IMR-90 (cell line): ENCODE results near the gene IFI44L. TPM values are rescaled to one million over a fixed set of nuclear protein-coding genes. Genes with fewer than 3 reads are reported as not detected.

Source experiments
- ATAC-seq: fragments of 200-7000 bp; cut with Tn5 transposase; 2 replicates; pipeline ENCODE4 v1.9.1; 2020; ENCODE audit warnings: low read depth, mild to moderate bottlenecking, moderate library complexity
- BruUV-seq: library from RNA; stranded (reverse); fragments of 400-500 nt; replicated peaks from 2 replicates; lab custom pipeline; 2021; lab: Mats Ljungman, UMichigan
- CTCF ChIA-PET: fragments of 300-600 bp; formaldehyde crosslinking; extraction: SDS; loops from one replicate; lab custom pipeline; 2021; ENCODE audit warnings: antibody characterized with exemption; lab: Yijun Ruan, JAX
- POLR2A ChIA-PET: fragments of 300-600 bp; sonication (Branson Sonifier 250); formaldehyde crosslinking; loops from one replicate; lab custom pipeline; 2022; ENCODE audit warnings: antibody characterized with exemption; ENCODE audit not compliant: unreplicated experiment; lab: Charles Lee
- DNase-seq: peaks from one replicate; pipeline ENCODE4 v3.0.0; 2013
- H2AFZ ChIP-seq: replicated peaks from 2 replicates; pipeline ENCODE3; 2013; ENCODE audit warnings: low read length, mild to moderate bottlenecking; ENCODE audit not compliant: poor library complexity
- H2AK5ac ChIP-seq: 2 replicates; pipeline ENCODE4 v1.6.1; 2013; ENCODE audit warnings: low read depth, low read length, inconsistent platforms
- H2AK9ac ChIP-seq: replicated peaks from 2 replicates; pipeline ENCODE3; 2013; ENCODE audit warnings: mild to moderate bottlenecking, low read depth, low read length, moderate library complexity; ENCODE audit not compliant: poor library complexity
- H2BK120ac ChIP-seq: 2 replicates; pipeline ENCODE4 v1.6.1; 2013; ENCODE audit warnings: low read depth, low read length, inconsistent platforms
- H2BK15ac ChIP-seq: 3 replicates; pipeline ENCODE4 v1.6.1; 2013; ENCODE audit warnings: low read depth, low read length, inconsistent platforms
- H2BK20ac ChIP-seq: 2 replicates; pipeline ENCODE4 v1.6.1; 2013; ENCODE audit warnings: low read depth, mild to moderate bottlenecking, inconsistent platforms, low read length, moderate library complexity
- H2BK5ac ChIP-seq: 2 replicates; pipeline ENCODE4 v1.6.1; 2013; ENCODE audit warnings: mild to moderate bottlenecking, low read depth, low read length, inconsistent platforms; ENCODE audit not compliant: poor library complexity, severe bottlenecking
- H3K14ac ChIP-seq: replicated peaks from 2 replicates; pipeline ENCODE4 v1.6.1; 2013; ENCODE audit warnings: low read depth, low read length, inconsistent platforms
- H3K18ac ChIP-seq: 2 replicates; pipeline ENCODE4 v1.6.1; 2013; ENCODE audit warnings: low read depth, low read length, control low read depth
- H3K23ac ChIP-seq: 2 replicates; pipeline ENCODE4 v1.6.1; 2013; ENCODE audit warnings: low read depth, low read length, inconsistent platforms
- H3K27ac ChIP-seq: 2 replicates; pipeline ENCODE4 v1.5.1; 2013; ENCODE audit warnings: mild to moderate bottlenecking, control low read depth, low read length; ENCODE audit not compliant: insufficient read depth
- H3K27me3 ChIP-seq: 2 replicates; pipeline ENCODE4 v1.6.1; 2013; ENCODE audit warnings: low read length; ENCODE audit not compliant: control insufficient read depth, insufficient read depth
- H3K36me3 ChIP-seq: 2 replicates; pipeline ENCODE4 v1.6.1; 2013; ENCODE audit warnings: low read length, mixed read lengths; ENCODE audit not compliant: control insufficient read depth, insufficient read depth
- H3K4ac ChIP-seq: 2 replicates; pipeline ENCODE4 v1.6.1; 2013; ENCODE audit warnings: low read depth, low read length, inconsistent platforms
- H3K4me1 ChIP-seq: 2 replicates; pipeline ENCODE4 v1.6.1; 2013; ENCODE audit warnings: low read length, mixed read lengths; ENCODE audit not compliant: control insufficient read depth, insufficient read depth
- H3K4me2 ChIP-seq: 2 replicates; pipeline ENCODE4 v1.6.1; 2013; ENCODE audit warnings: low read depth, mild to moderate bottlenecking, control low read depth, low read length, moderate library complexity
- H3K4me3 ChIP-seq: 2 replicates; pipeline ENCODE4 v1.5.1; 2013; ENCODE audit warnings: low read depth, mild to moderate bottlenecking, control low read depth, low read length, moderate library complexity; ENCODE audit not compliant: insufficient read depth
- H3K56ac ChIP-seq: 2 replicates; pipeline ENCODE4 v1.6.1; 2013; ENCODE audit warnings: low read length, inconsistent platforms; ENCODE audit not compliant: insufficient read depth; ENCODE audit errors: extremely low read depth
- H3K79me1 ChIP-seq, 2 experiments: 2 replicates each; pipeline ENCODE4 v1.6.1; 2013; ENCODE audit warnings: low read length in 2 of 2, inconsistent platforms in 1 of 2, low read depth in 1 of 2
- H3K9ac ChIP-seq: 2 replicates; pipeline ENCODE4 v1.6.1; 2013; ENCODE audit warnings: low read depth, low read length, control low read depth
- H3K9me1 ChIP-seq: 2 replicates; pipeline ENCODE4 v1.6.1; 2013; ENCODE audit warnings: low read length, inconsistent platforms; ENCODE audit not compliant: insufficient read depth
- H3K9me3 ChIP-seq: 2 replicates; pipeline ENCODE4 v1.6.1; 2013; ENCODE audit warnings: low read length; ENCODE audit not compliant: control insufficient read depth, insufficient read depth
- H4K20me1 ChIP-seq: 2 replicates; pipeline ENCODE4 v1.6.1; 2013; ENCODE audit warnings: low read length, inconsistent platforms; ENCODE audit not compliant: insufficient read depth
- H4K5ac ChIP-seq: 2 replicates; pipeline ENCODE4 v1.6.1; 2013; ENCODE audit warnings: mild to moderate bottlenecking, low read depth, low read length, control low read depth
- H4K8ac ChIP-seq, 2 experiments: 2 replicates each; pipeline ENCODE4 v1.6.1; 2013; ENCODE audit warnings: low read depth in 2 of 2, low read length in 2 of 2, control low read depth in 1 of 2, inconsistent platforms in 1 of 2
- H4K91ac ChIP-seq: 2 replicates; pipeline ENCODE4 v1.6.1; 2013; ENCODE audit warnings: low read depth, low read length, inconsistent platforms; ENCODE audit not compliant: insufficient read depth
- BHLHE40 ChIP-seq: fragments of 150-350 bp; IDR thresholded peaks from 2 replicates; pipeline ENCODE4 v1.6.1; 2016; ENCODE audit warnings: mild to moderate bottlenecking, low read depth, low read length
- CEBPB ChIP-seq: IDR thresholded peaks from 2 replicates; pipeline ENCODE4 v1.6.1; 2012; ENCODE audit warnings: low read depth, low read length, improper control_type of control experiment
- CHD1 ChIP-seq: IDR thresholded peaks from 2 replicates; pipeline ENCODE4 v1.6.1; 2012; ENCODE audit warnings: low read depth, low read length, improper control_type of control experiment
- CTCF ChIP-seq: conservative IDR thresholded peaks from 2 replicates; pipeline ENCODE4 v1.5.1; 2012; ENCODE audit warnings: mild to moderate bottlenecking, low read depth, low read length, improper control_type of control experiment
- ELK1 ChIP-seq: fragments of 150-350 bp; IDR thresholded peaks from 2 replicates; pipeline ENCODE4 v1.6.1; 2016; ENCODE audit warnings: low read depth, mild to moderate bottlenecking, low read length, moderate library complexity, borderline replicate concordance
- FOS ChIP-seq: fragments of 150-350 bp; IDR thresholded peaks from 2 replicates; pipeline ENCODE4 v1.6.1; 2016; ENCODE audit warnings: low read depth, low read length
- MAFK ChIP-seq: IDR thresholded peaks from 2 replicates; pipeline ENCODE4 v1.6.1; 2012; ENCODE audit warnings: low read depth, low read length, improper control_type of control experiment
- MAZ ChIP-seq: IDR thresholded peaks from 2 replicates; pipeline ENCODE4 v1.6.1; 2012; ENCODE audit warnings: low read depth, mild to moderate bottlenecking, low read length, improper control_type of control experiment, moderate library complexity, borderline replicate concordance
- MXI1 ChIP-seq: IDR thresholded peaks from 2 replicates; pipeline ENCODE4 v1.6.1; 2012; ENCODE audit warnings: low read depth, mild to moderate bottlenecking, low read length, moderate library complexity, borderline replicate concordance
- POLR2A ChIP-seq: IDR thresholded peaks from 2 replicates; pipeline ENCODE4 v1.6.1; 2012; ENCODE audit warnings: mild to moderate bottlenecking, low read depth, low read length
- RFX5 ChIP-seq: IDR thresholded peaks from 2 replicates; pipeline ENCODE4 v1.8.0; 2012; ENCODE audit warnings: low read depth, mild to moderate bottlenecking, low read length, moderate library complexity
- USF2 ChIP-seq: fragments of 150-350 bp; IDR thresholded peaks from 2 replicates; pipeline ENCODE4 v1.6.1; 2017; ENCODE audit warnings: mild to moderate bottlenecking, antibody characterized with exemption, low read length, low read depth
- WGBS, 2 experiments: methylation state at CpG; one replicate each; pipeline versions ENCODE4 v1.1.5 to v1.1.7; 2013; ENCODE audit warnings: missing lambda C conversion rate in 2 of 2; ENCODE audit not compliant: insufficient read length in 1 of 2; ENCODE audit errors: extremely low coverage in 2 of 2; 5-methylcytosine and 5-hydroxymethylcytosine counted together
- dilution Hi-C: fragments of 300-500 bp; cut with HindIII; formaldehyde crosslinking; loops from one replicate; pipeline ENCODE4 v1.14.3; 2018; ENCODE audit warnings: low sequenced_read_pairs; ENCODE audit not compliant: unreplicated experiment
- in situ Hi-C: fragments of 300-500 bp; cut with MboI; formaldehyde crosslinking; loops from 3 replicates; pipeline ENCODE4 v1.14.3; 2019; ENCODE audit warnings: low sequenced_read_pairs, inconsistent platforms, mixed read lengths
- intact Hi-C: fragments of 100-400 bp; cut with micrococcal nuclease; formaldehyde crosslinking; loops from 2 replicates; pipeline ENCODE4 v1.10.0; 2022
- polyA plus RNA-seq, 3 experiments: library from polyadenylated mRNA; depleted of rRNA; stranded (reverse); fragments of >200 nt; gene quantifications; 2 replicates each; pipeline ENCODE4 v1.2.3, GENCODE V29; 2012; ENCODE audit warnings: low replicate concordance in 1 of 3
- total RNA-seq: library from RNA; depleted of rRNA; stranded (reverse); fragments of >200 nt; gene quantifications from 2 replicates; pipeline ENCODE4 v1.2.3, GENCODE V29; 2012

IFI44L gene
- total and polyA plus RNA-seq, 2 of the 4 experiments (the other 2 are of a cell fraction) = 0.18 to 0.19 TPM

GRCh38 chr1:78673120-78673519 lies 52.9 kb downstream of the IFI44L start:
- Histone ChIP-seq H3K9me1 (no peaks in the 10 kb centered on the region), H4K91ac (no peak overlapping the region), H4K5ac (no peak overlapping the region), H4K20me1 (no peaks in the 10 kb centered on the region), H3K9me3 (no peaks in the 10 kb centered on the region), H3K27me3 (no peaks in the 10 kb centered on the region; the same call in 1 of the 2 replicates), H3K23ac (no peak overlapping the region), H3K79me1 (no peaks in the 10 kb centered on the region), H3K56ac (no peak overlapping the region), H2AK9ac (no peak overlapping the region), H3K14ac (no peak overlapping the region), H3K4me3 (no peak overlapping the region), H3K18ac (no peak overlapping the region), H2AFZ (no peak overlapping the region), H4K8ac (no peak overlapping the region), H3K36me3 (no peaks in the 10 kb centered on the region), H3K27ac (no peak overlapping the region), H2AK5ac (no peak overlapping the region), H2BK20ac (no peak overlapping the region), H3K4me2 (no peak overlapping the region), H2BK120ac (no peak overlapping the region), H3K9ac (no peak overlapping the region), H2BK15ac (no peak overlapping the region), H3K4me1 (no peaks in the 10 kb centered on the region), H3K4ac (no peak overlapping the region), H2BK5ac (no peak overlapping the region)
- POLR2A ChIA-PET = interaction anchor here (0.8 kb wide), 1 partner anchor 24 kb away, joined by 5 read pairs; no protein-coding TSS in a partner anchor
- dilution Hi-C loops (no loop called here), intact Hi-C loops (no loop called here), in situ Hi-C loops (no loop called here)
- whole genome bisulfite sequencing, 2 experiments = 75% methylated on average over 2 of the region's 5 CpGs; no CpG with 5 or more reads in 1 of the 2 experiments
- ATAC-seq (no peak), DNase-seq (no peak)
- CTCF ChIA-PET = interaction anchor here (0.5 kb wide), 1 partner anchor 559 kb away, joined by 3 read pairs; no protein-coding TSS in a partner anchor
- BruUV-seq = no TSS peak
- TF ChIP-seq CEBPB (no peak), MAFK (no peak), RFX5 (no peak), FOS (no peak), USF2 (no peak), CHD1 (no peak), CTCF (no peak), MXI1 (no peak), POLR2A (no peak), ELK1 (no peak), MAZ (no peak), BHLHE40 (no peak)
